Suprapubic skin (tissue), 4 donors: ENCODE data around the gene CSF3. TPM values are rescaled to one million over a fixed set of nuclear protein-coding genes. Genes with fewer than 3 reads are reported as not detected.

ENCODE experiments used
- DNase-seq, 2 donors: peaks; one replicate each; pipeline ENCODE4 v3.0.0-alpha.2; 2019; ENCODE audit warnings: low spot score in 2 of 2
- H3K27ac ChIP-seq: fragments of 200-600 bp; sonication (generic); one replicate; pipeline ENCODE4 v1.5.1; 2019
- H3K27me3 ChIP-seq: fragments of 200-600 bp; sonication (generic); one replicate; pipeline ENCODE4 v1.5.1; 2019
- H3K36me3 ChIP-seq: fragments of 200-600 bp; sonication (generic); one replicate; pipeline ENCODE4 v1.5.1; 2019
- H3K4me1 ChIP-seq: fragments of 200-600 bp; sonication (generic); one replicate; pipeline ENCODE4 v1.5.1; 2019
- H3K4me3 ChIP-seq: fragments of 200-600 bp; sonication (generic); one replicate; pipeline ENCODE4 v1.5.1; 2019; ENCODE audit warnings: mild to moderate bottlenecking
- H3K9me3 ChIP-seq: fragments of 200-600 bp; sonication (generic); one replicate; pipeline ENCODE4 v1.5.1; 2019
- EP300 ChIP-seq: sonication (generic); formaldehyde crosslinking; IDR thresholded peaks from one replicate; pipeline ENCODE4 v1.6.1; 2017; ENCODE audit warnings: antibody characterized with exemption
- POLR2A ChIP-seq, 2 donors: fragments of 450-650 bp; IDR thresholded peaks; one replicate each; pipeline ENCODE4 v1.6.1; 2017; ENCODE audit warnings: antibody characterized with exemption in 2 of 2, mild to moderate bottlenecking in 2 of 2, moderate library complexity in 2 of 2
- POLR2AphosphoS5 ChIP-seq, 3 donors: sonication (generic); formaldehyde crosslinking; IDR thresholded peaks; one replicate each; pipeline ENCODE4 v1.6.1; 2017; ENCODE audit warnings: antibody characterized with exemption in 3 of 3
- WGBS: methylation state at CpG from one replicate; pipeline ENCODE4 v1.1.5; 2018; 5-methylcytosine and 5-hydroxymethylcytosine counted together
- total RNA-seq, 4 donors: library from RNA; depleted of rRNA; stranded (reverse); fragments of >200 nt; gene quantifications; one replicate each; pipeline ENCODE4 v1.1.0, GENCODE V29; 2016
- TF ChIP-seq, protein P1 (sequence below), 2 donors: fragments of 200-600 bp in 1 of 2; fragments of 450-650 bp in 1 of 2; sonication (generic) in 1 of 2; IDR thresholded peaks; one replicate each; pipeline ENCODE4 v1.5.1; 2016 to 2019; ENCODE audit warnings: antibody characterized with exemption in 2 of 2, mild to moderate bottlenecking in 1 of 2, moderate library complexity in 1 of 2

CSF3 gene
- total RNA-seq, 4 donors from 2014 or later: 5.0 TPM; not detected in 3

DNA sequence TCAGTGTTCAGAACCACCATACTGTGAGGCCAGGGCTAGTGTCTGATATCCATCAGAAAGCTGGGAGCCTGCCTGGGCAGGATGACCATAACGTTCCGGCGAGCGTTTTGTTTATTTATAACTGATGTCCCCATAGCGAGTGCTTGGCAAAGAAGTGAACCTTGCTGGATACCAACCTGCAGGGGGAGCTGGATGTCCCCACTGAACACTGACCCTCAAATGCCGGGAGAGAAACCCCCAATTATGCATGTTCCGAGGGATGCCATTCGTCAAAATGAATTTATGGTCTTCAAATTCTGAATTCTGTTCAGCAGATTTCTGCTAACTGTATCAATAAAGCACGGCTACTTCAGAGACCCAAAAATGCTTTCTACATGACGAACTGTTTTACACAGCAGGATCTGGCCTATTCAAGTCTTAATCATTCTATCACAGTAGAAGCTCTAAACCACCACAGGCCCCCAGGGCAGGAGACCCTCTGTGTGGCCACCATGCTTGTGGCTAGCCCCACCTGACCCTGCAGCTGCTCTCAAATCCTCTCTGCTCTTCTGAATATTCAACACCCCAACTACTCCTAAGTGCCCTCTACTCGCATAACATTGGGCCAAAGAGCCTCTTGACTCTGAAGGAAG is 23.8 kb downstream of the CSF3 start:
- Histone ChIP-seq H3K4me1 (peaks cover 5% of the 10 kb centered on the region), H3K9me3 (no peaks in the 10 kb centered on the region), H3K36me3 (peaks cover 33% of the 10 kb centered on the region), H3K4me3 (no peak overlapping the region), H3K27ac (peak overlapping the region; percentile 53), H3K27me3 (no peaks in the 10 kb centered on the region)
- WGBS: 33% methylated on average over 11 of the region's 11 CpGs
- DNase-seq: peak; percentile 89 to 90
- TF ChIP-seq, protein P1, sequence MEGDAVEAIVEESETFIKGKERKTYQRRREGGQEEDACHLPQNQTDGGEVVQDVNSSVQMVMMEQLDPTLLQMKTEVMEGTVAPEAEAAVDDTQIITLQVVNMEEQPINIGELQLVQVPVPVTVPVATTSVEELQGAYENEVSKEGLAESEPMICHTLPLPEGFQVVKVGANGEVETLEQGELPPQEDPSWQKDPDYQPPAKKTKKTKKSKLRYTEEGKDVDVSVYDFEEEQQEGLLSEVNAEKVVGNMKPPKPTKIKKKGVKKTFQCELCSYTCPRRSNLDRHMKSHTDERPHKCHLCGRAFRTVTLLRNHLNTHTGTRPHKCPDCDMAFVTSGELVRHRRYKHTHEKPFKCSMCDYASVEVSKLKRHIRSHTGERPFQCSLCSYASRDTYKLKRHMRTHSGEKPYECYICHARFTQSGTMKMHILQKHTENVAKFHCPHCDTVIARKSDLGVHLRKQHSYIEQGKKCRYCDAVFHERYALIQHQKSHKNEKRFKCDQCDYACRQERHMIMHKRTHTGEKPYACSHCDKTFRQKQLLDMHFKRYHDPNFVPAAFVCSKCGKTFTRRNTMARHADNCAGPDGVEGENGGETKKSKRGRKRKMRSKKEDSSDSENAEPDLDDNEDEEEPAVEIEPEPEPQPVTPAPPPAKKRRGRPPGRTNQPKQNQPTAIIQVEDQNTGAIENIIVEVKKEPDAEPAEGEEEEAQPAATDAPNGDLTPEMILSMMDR (IDR thresholded peaks at IDR 0.05): peak; percentile 50 to 51
- TF ChIP-seq POLR2A (IDR thresholded peaks at IDR 0.05) (no peak), EP300 (no peak), POLR2AphosphoS5 (IDR thresholded peaks at IDR 0.05) (peak in 2 of 3 donors; percentile 8 to 18)

DNA sequence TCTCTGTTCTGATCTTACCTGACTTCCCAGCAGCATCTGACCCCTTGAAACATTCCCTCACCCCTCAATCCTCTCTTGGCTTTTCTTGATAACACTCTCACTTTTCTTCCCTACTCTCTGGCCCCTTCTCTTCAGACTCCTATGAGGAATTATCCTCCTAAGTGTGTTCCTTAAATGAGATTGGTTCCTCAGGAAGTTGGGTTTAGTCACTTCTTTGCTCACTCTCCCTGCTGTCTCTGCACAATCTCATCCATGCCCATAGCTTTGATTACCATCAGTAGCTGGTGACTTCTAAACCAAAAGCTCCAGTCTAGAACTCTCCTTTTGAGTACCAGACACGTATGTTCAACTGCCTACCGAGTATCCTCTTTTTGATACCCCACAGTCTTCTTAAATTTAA is 26.0 kb downstream of the CSF3 start:
- 90% methylated on average over 2 of the region's 2 CpGs for WGBS
- Histone ChIP-seq H3K27me3 (no peaks in the 10 kb centered on the region), H3K4me3 (no peak overlapping the region), H3K9me3 (no peaks in the 10 kb centered on the region), H3K27ac (no peak overlapping the region), H3K36me3 (peaks cover 31% of the 10 kb centered on the region), H3K4me1 (peaks cover 5% of the 10 kb centered on the region)
- DNase-seq: no peak
- TF ChIP-seq POLR2AphosphoS5 (IDR thresholded peaks at IDR 0.05) (no peak), POLR2A (IDR thresholded peaks at IDR 0.05) (no peak), EP300 (no peak)
- TF ChIP-seq, protein P1 (IDR thresholded peaks at IDR 0.05): no peak

DNA sequence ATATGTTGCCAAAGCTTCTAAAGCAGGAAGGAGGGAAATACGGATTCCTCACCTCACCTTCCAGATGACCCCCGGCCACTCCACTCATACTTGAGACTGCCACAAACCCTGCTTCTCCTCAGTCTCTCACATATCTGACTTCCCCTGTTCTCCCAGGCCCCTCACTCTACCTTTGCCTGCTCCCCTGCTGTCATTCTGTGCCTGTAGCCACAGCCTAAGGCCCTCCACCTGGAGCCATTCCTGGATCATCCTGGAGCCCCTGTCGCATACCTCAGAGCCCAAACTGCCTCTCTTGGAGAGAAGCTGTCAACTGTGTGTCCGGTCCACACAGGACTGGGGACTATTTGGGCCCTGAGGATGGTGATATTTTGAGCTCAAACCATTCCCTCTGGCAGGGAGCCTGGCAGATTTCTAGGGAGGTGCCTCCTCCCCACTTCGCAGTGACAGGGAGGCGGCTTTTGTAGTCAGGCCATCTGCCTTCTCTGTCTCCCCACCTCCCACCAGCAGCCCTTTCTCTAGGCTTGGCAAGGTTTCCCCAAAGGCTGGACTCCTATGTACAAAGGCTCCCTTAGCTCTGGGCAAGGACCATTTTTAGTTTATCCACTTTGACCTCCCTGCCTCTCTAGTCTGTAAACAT is 41.3 kb downstream of the CSF3 start:
- Histone ChIP-seq H3K27ac (no peak overlapping the region), H3K4me1 (peaks cover 40% of the 10 kb centered on the region)

DNA sequence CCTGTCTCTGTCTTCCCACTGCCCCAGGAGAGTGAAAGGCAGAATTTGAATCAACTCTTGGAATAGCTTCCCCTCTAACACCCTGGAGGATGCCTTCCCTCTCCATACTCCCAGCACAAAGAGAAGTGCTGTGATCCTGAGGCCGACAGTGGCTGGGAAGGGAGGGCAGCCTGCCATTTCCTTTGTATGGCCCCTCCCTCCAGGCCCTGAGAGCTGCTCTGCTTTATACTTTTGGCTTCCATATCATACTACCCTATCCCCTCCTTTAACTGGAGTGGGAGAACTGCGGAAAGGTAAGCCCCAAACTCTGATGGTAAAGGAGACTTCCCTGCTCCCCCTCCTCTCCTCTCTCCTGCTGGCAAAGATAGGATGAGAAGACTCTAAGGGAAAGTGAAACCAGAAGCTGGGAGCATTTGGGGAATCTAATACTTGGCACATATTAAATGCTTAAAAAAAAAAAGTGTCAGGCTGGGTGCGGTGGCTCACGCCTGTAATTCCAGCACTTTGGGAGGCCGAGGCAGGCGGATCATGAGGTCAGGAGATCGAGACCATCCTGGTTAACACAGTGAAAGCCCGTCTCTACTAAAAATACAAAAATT is 43.0 kb downstream of the CSF3 start:
- no peaks in the 10 kb centered on the region for H3K9me3 ChIP-seq
- peak overlapping the region; percentile 54 for H3K27ac ChIP-seq
- TF ChIP-seq EP300 (no peak), POLR2AphosphoS5 (IDR thresholded peaks at IDR 0.05) (no peak), POLR2A (IDR thresholded peaks at IDR 0.05) (no peak)
- TF ChIP-seq, protein P1 (IDR thresholded peaks at IDR 0.05): no peak
- DNase-seq: no peak
- H3K27me3 ChIP-seq: no peaks in the 10 kb centered on the region
- H3K36me3 ChIP-seq: no peaks in the 10 kb centered on the region
- WGBS: 24% methylated on average over 8 of the region's 8 CpGs
- H3K4me1 ChIP-seq: peaks cover 45% of the 10 kb centered on the region
- no peak overlapping the region for H3K4me3 ChIP-seq

More for the DNA sequence above, 41.3 kb downstream of the CSF3 start:
- 65% methylated on average over 6 of the region's 6 CpGs for WGBS
- TF ChIP-seq POLR2AphosphoS5 (IDR thresholded peaks at IDR 0.05): no peak
- TF ChIP-seq, protein P1 (IDR thresholded peaks at IDR 0.05): no peak
- TF ChIP-seq POLR2A (IDR thresholded peaks at IDR 0.05): no peak
- Histone ChIP-seq H3K36me3 (peaks cover 16% of the 10 kb centered on the region), H3K4me3 (no peak overlapping the region), H3K27me3 (no peaks in the 10 kb centered on the region), H3K9me3 (no peaks in the 10 kb centered on the region)
- DNase-seq: no peak

DNA sequence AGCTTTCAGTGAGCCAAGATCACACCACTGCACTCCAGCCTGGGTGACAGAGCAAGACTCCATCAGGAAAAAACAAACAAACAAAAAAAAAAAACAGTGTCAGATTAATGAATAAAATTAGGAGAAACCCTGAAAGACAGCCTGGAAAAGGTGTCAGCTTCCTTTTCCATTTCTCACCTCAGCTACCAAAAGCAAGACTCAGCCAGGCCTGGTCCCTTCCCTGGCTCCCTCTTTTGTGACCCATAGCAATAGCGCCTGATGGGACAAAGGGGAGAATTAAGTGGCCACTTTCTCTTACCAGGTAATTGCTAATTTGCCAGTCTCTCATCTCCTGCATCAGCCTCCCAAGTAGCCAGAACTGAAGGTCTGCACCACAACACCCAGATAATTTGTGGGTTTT is 43.6 kb downstream of the CSF3 start:
- H3K4me1 ChIP-seq: peaks cover 43% of the 10 kb centered on the region
- TF ChIP-seq, protein P1 (IDR thresholded peaks at IDR 0.05): no peak
- TF ChIP-seq POLR2AphosphoS5 (IDR thresholded peaks at IDR 0.05) (no peak), POLR2A (IDR thresholded peaks at IDR 0.05) (no peak), EP300 (no peak)

More for the DNA sequence above, 43.6 kb downstream of the CSF3 start:
- DNase-seq: no peak
- no peaks in the 10 kb centered on the region for H3K9me3 ChIP-seq
- 100% methylated on average over 1 of the region's 1 CpG for WGBS
- H3K4me3 ChIP-seq: no peak overlapping the region
- no peaks in the 10 kb centered on the region for H3K36me3 ChIP-seq
- H3K27ac ChIP-seq: peak overlapping the region; percentile 54
- no peaks in the 10 kb centered on the region for H3K27me3 ChIP-seq
